OCI-LY7 (cell line): ENCODE measurements around the gene AGFG2.

Experiments
- EZH2phosphoT487 ChIP-seq: fragments of 200-600 bp; sonication (generic); IDR thresholded peaks from 2 replicates; pipeline ENCODE4 v1.6.1; 2018; ENCODE audit warnings: low read depth, borderline replicate concordance, mild to moderate bottlenecking, mixed run types, antibody characterized with exemption, low read length, moderate library complexity, mixed read lengths
- TF ChIP-seq, protein P1 (sequence below): fragments of 200-600 bp; sonication (generic); conservative IDR thresholded peaks from 2 replicates; pipeline ENCODE4 v1.5.1; 2014; ENCODE audit warnings: mild to moderate bottlenecking, antibody characterized with exemption, low read length, moderate library complexity, mixed read lengths

DNA sequence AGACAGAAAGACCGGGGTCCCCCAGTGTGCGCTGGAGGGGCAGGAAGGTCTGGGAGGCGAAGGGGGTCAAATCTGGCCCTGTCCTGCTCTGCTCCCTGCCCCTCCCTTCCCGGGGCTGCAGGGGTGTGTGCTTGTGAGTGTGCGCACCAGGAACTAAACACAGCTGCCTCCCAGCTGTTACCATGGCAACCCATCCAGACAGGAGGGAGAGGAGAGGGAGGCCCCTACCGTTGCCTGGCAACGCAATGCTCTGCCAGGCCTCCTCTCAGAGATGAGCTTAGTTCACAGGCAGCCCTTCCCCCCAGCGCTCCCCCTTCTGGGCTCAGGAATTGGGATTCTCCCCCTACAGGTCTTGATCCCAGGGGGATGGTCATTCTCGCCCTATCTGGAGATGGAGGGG is 49.2 kb upstream of the AGFG2 start:
- TF ChIP-seq, protein P1, sequence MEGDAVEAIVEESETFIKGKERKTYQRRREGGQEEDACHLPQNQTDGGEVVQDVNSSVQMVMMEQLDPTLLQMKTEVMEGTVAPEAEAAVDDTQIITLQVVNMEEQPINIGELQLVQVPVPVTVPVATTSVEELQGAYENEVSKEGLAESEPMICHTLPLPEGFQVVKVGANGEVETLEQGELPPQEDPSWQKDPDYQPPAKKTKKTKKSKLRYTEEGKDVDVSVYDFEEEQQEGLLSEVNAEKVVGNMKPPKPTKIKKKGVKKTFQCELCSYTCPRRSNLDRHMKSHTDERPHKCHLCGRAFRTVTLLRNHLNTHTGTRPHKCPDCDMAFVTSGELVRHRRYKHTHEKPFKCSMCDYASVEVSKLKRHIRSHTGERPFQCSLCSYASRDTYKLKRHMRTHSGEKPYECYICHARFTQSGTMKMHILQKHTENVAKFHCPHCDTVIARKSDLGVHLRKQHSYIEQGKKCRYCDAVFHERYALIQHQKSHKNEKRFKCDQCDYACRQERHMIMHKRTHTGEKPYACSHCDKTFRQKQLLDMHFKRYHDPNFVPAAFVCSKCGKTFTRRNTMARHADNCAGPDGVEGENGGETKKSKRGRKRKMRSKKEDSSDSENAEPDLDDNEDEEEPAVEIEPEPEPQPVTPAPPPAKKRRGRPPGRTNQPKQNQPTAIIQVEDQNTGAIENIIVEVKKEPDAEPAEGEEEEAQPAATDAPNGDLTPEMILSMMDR = no peak
- TF ChIP-seq EZH2phosphoT487 = no peak
